GM12892 (cell line): Measurements from ENCODE around the gene GZMH.

Source experiments
- DNase-seq: peaks from one replicate; pipeline ENCODE4 v3.0.0; 2011; ENCODE audit not compliant: insufficient read length
- FAIRE-seq: peaks from 2 replicates; lab custom pipeline; 2011; peaks lifted over from hg19 to GRCh38; lab: Jason Lieb, UNC
- POLR2A ChIP-seq: IDR thresholded peaks from 2 replicates; pipeline ENCODE4 v1.6.1; 2011; ENCODE audit warnings: low read depth, low read length, control low read depth
- POLR2AphosphoS5 ChIP-seq: IDR thresholded peaks from 2 replicates; pipeline ENCODE4 v1.6.1; 2011; ENCODE audit warnings: low read depth, low read length, control low read depth
- TAF1 ChIP-seq: IDR thresholded peaks from 2 replicates; pipeline ENCODE4 v1.6.1; 2011; ENCODE audit warnings: low read depth, mild to moderate bottlenecking, control low read depth, low read length, borderline replicate concordance

Gene GZMH

DNA sequence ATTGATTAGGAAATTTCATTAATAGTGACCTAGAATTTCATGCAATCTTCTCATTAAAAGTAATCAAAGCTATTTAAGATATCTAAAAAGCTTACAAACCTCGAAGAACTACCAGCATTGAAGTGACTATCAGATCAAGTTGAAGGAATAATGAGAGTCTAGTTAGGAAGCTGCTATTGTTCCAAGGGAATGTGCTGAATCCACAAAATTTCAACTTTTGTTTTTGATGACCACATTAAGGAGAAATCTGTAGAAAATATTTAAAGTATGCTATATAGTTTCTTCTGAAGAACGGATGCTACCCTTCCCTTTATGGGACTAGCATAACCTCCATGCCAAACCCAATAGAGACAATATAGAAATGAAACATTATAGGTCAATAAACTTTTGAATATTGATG lies 30.9 kb downstream of the GZMH start:
- FAIRE-seq (no peak), DNase-seq (no peak)
- TF ChIP-seq POLR2AphosphoS5, result no peak
- no peak for TF ChIP-seq TAF1
- no peak for TF ChIP-seq POLR2A

DNA sequence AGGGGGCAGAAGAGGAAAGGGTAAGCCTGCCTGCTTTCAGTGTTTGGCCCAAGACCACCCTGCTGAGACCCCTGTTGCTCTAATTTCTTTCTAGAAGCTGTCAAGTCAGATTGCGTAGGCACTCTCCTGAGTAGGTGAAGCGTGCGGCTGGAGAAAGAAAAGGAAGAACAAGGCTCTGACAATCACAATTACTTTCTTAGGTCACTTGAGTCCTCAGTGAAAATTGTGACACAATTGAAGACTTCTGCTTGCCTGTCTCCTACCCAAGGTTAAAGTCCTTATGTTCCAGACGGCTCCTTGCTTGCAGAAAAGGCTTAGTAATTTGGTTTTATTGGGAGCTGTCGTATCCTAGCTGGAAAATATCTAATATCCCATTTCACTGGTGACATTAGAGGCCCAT lies 32.7 kb downstream of the GZMH start:
- no peak for DNase-seq
- no peak for FAIRE-seq
- TF ChIP-seq POLR2A, result no peak
- no peak for TF ChIP-seq POLR2AphosphoS5
- TF ChIP-seq TAF1, result no peak

- no peak for TF ChIP-seq POLR2A
- no peak for TF ChIP-seq TAF1
- no peak for TF ChIP-seq POLR2AphosphoS5
- no peak for FAIRE-seq
- DNase-seq, result no peak
Observed at GRCh38 chr14:24576182-24576581, 33.3 kb downstream of the GZMH start, which contains the start of gene CTSG. TSS of gene CTSG (minus strand) at chr14:24576250. CDS start at chr14:24576223, 27 bp downstream.

DNA sequence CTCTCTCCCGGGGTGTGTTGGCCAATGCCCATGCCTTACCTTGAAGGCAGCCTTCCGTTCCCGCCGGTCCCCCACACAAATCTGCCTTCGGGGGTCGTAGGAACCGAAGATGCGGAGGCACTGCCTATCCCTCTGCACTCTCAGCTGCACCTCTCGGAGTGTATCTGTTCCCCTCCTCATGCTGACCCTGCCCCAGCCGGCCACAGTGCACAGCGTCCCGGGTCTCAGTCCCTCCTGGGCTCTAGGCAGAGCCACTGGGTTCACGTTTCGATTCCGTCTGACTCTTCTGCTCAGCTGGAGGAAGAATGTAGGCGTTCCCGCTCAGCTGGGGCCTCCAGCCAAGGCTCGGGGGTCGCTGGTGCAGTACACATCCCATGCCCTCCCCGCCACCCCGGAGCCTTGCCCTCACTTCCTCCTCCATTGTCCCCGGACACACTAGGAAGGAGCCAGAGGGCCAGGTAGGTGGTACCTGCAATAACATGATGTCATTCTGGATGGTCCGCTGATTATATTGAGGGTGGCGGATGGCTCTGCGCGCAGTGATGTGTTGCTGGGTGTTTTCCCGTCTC lies 35.2 kb downstream of the GZMH start:
- DNase-seq (no peak), FAIRE-seq (no peak)
- TF ChIP-seq TAF1 (no peak), POLR2AphosphoS5 (no peak), POLR2A (no peak)

- DNase-seq, result no peak
- FAIRE-seq, result no peak
- TF ChIP-seq POLR2AphosphoS5 (no peak), TAF1 (no peak), POLR2A (no peak)
Observed at GRCh38 chr14:24566318-24566717, 43.2 kb downstream of the GZMH start.

- TF ChIP-seq POLR2A (no peak), TAF1 (no peak), POLR2AphosphoS5 (no peak)
- DNase-seq (no peak), FAIRE-seq (no peak)
Observed at GRCh38 chr14:24565766-24566165, 43.7 kb downstream of the GZMH start.

- TF ChIP-seq POLR2A (no peak), TAF1 (no peak), POLR2AphosphoS5 (no peak)
- no peak for DNase-seq
- no peak for FAIRE-seq
Observed at GRCh38 chr14:24563505-24563904, 46.0 kb downstream of the GZMH start.

DNA sequence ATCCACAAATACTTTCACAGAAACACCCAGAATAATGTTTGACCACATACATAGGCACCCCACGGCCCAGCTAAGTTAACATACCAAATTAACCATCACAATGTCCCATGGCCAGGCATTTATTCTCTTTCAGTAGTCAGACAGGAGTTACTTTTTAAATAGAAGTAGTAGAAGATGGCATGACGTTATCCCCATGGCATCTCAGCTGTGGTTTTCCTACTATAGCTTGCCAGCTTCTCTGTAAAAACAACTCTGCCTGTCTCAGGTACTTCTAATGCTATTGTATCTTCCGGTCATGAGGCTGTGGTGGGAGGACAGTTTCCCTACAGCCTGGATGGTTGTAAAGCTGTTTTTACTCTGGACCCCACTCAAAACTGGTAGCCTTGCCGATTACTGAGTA lies 52.7 kb downstream of the GZMH start:
- no peak for FAIRE-seq
- DNase-seq, result no peak
- no peak for TF ChIP-seq POLR2AphosphoS5
- no peak for TF ChIP-seq POLR2A
- no peak for TF ChIP-seq TAF1
